Skeletal muscle cell (primary cell): ENCODE results near the gene BMAL1.
"Not testable (repeated sequence)": the region's sequence is repeated elsewhere in the genome, so short reads cannot be mapped to it uniquely, and the experiment has no call there.

ENCODE experiments used
- DNase-seq: peaks from one replicate; pipeline ENCODE4 v3.0.0-alpha.2; 2010; ENCODE audit warnings: low read depth
- H3K4me3 ChIP-seq: 2 replicates; pipeline ENCODE4 v1.5.1; 2011; ENCODE audit warnings: low read depth, mild to moderate bottlenecking, control low read depth, low read length, moderate library complexity

BMAL1 gene

DNA sequence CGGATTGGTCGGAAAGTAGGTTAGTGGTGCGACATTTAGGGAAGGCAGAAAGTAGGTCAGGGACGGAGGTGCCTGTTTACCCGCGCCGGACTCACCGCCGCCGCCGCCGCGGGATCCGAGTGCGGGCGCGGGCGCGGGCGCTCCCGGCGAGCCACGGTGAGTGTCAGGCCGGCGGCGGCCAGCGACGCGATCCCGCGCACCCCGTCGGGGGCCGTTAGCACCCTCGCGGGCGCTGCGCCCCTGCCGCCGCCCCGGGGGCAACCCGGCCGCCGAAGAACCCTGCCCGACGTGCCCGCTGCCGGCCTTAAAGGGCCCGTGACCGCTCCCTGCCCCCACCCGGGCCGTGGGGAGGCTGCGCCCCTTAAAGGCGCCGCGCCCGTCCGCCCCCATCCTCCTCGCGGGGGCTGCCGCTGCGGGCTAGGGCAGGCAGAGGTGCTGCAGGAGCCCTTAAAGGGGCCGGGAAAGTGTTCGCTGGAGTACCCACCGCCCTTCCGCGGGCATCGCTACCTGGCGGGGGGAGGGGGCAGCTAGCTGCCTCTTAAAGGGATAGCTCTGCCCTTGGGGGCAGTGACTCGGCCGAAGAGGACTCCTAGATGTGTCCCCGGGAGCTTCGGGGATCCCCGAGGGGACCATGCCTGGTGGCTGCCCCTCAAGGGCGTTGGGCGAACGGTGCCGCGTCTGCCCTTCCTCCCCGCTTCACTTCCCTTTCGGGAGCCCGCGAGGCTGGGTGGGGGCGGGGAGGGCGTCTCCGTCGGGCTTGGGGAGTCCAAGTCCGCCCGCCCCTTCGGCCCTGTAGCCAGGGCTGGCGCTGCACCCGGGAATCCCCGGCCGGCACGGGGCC is at the start of gene BMAL1:
BMAL1 (plus strand) TSS at position 23 of the 841 bp plus-strand sequence. CDS start 76,519 bp downstream, outside the sequence.
- DNase-seq: no peak
- H3K4me3 ChIP-seq: peak within 1 kb of the TSS; percentile 94

- DNase-seq: no peak
- H3K4me3 ChIP-seq: no peak overlapping the region
Measured at GRCh38 chr11:13228572-13228971, 49.0 kb upstream of the BMAL1 start.

- H3K4me3 ChIP-seq: no peak overlapping the region
- DNase-seq: no peak
Measured at GRCh38 chr11:13229136-13229535, 48.5 kb upstream of the BMAL1 start.

- H3K4me3 ChIP-seq: no peak overlapping the region
- no peak for DNase-seq
Measured at GRCh38 chr11:13229711-13230318, 47.8 kb upstream of the BMAL1 start.

GRCh38 chr11:13233173-13233745 is 44.3 kb upstream of the BMAL1 start:
- H3K4me3 ChIP-seq: no peak overlapping the region
- DNase-seq: no peak

GRCh38 chr11:13235895-13236294 is 41.7 kb upstream of the BMAL1 start:
- no peak overlapping the region for H3K4me3 ChIP-seq
- DNase-seq: no peak

- no peak overlapping the region for H3K4me3 ChIP-seq
- DNase-seq: no peak
Measured at GRCh38 chr11:13236626-13237025, 41.0 kb upstream of the BMAL1 start.

- no peak for DNase-seq
Measured at GRCh38 chr11:13237761-13238160, 39.8 kb upstream of the BMAL1 start.

DNA sequence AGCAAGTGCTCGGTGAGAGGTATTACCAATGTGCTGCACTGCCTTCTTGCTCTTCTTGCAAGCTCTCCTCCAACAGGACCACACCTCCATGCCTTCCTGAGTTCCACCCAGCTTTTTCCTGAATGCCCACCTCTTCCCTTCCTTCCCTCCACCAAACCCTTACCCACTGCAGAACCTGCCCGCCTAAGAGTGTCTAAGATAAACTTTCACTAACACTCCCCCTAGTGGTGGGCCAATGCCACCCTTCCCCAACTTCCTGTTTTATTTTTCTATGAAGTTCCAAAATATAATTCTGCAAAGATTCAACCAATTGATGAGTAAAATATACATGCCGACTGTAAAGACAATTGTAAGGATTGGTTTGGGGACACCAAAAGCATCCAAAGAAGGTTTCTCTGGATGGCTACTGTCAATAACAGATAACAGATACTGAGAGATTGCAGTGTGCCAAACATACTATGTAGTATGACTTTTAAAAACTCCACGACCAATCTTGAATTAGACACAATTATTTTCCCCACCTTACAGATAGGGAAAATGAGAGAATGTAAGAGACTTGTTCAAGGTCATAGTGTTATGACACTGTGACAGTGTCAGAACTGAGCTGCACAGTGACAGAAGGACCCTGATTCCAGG is 38.6 kb upstream of the BMAL1 start:
- no peak for DNase-seq
- no peak overlapping the region for H3K4me3 ChIP-seq

More at GRCh38 chr11:13237761-13238160, 39.8 kb upstream of the BMAL1 start:
- no peak overlapping the region for H3K4me3 ChIP-seq

GRCh38 chr11:13242564-13242963 is 35.0 kb upstream of the BMAL1 start:
- no peak for DNase-seq
- no peak overlapping the region for H3K4me3 ChIP-seq

GRCh38 chr11:13247606-13248296 is 29.8 kb upstream of the BMAL1 start:
- no peak for DNase-seq
- H3K4me3 ChIP-seq: no peak overlapping the region

DNA sequence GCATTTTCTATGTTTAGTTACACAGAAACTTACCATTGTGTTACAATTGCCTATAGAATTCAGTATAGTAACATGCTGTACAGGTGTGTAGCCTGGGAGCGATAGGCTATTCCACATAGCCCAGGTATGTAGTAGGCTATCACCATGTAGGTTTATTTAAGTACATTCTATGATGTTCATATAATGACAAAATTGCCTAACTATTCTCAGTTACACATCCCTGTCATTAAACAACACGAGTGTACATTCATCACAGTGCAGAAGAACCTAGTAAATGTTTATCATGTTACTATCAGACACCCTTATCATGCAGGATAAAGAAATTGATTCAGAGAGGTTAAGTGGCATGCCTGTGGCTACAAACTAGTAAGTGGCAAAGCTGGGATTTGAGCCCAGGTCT is 28.4 kb upstream of the BMAL1 start:
- no peak for DNase-seq
- H3K4me3 ChIP-seq: no peak overlapping the region

DNA sequence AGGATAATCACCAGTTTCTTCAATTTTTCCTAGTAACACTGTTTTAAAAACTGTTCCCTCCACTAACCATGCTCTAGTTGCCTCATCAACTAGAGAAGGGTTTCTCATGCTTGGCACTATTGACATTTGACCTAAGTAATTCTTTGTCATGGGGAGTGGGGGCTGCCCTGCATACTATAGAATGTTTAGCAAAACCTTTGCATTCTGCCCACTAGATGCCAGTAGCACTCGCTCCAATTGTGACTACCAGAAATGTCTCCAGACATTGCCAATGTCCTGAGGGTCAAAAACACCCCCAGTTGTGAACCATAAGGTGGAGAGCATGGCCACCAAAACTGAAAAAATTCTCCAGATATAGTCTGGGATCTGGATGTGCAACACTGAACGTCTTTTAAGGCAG is 27.6 kb upstream of the BMAL1 start:
- DNase-seq: no peak
- H3K4me3 ChIP-seq: no peak overlapping the region

DNA sequence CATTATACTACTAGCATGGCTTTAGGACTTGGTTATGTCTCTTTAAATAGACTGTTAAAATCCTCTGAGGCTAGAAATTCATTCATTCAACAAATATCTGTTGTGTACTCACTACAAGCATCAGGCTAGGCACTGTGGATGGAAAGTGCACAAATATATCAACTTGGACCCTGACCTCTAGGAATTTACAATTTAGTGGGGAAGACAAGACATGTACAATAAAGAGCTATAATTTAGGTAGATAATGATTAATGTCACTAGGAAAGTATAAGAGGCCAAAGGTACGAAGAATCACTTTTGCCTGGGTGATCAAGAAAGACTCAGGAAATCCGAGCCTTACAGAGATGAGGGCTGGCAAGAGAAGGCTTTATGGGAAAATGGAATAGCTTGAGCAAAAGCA is 25.6 kb upstream of the BMAL1 start:
- H3K4me3 ChIP-seq: no peak overlapping the region
- DNase-seq: no peak

DNA sequence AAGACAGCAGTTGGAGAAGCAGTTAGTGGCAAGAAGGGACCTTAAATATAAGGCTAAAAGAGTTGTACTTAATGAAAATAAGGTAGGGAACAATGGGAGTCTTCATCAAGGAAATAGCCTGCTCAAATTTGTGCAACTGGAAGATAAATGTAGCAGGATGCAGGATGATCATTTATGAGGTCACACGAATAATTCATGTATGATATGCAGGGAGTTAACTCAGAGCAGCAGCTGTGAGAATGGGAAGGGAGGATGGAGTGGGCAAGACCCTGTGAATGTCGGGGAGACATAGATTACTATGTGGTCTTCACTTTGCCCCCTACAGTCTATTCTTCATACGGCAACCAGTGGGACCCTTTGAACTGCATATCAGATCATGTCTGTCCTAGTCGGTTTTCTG is 25.2 kb upstream of the BMAL1 start:
- DNase-seq: no peak
- H3K4me3 ChIP-seq: no peak overlapping the region

DNA sequence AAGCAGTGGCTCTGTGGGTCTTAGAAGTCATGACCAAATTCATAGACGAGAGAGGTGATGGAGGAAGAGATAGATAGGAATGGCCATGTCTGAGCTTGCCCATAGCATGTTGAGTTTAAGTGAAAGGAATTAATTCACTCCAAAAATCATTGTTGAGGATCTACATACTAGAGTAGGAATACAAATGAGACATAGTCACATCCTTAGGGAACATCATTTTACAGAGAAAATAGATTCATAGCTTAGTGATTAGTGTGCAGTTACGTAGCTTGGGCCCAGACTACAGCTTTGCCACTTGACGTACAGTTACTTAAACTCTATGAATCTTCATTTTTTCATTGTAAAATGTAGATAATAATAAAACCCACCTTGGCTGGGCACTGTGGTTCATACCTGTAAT is 21.4 kb upstream of the BMAL1 start:
- no peak for DNase-seq
- H3K4me3 ChIP-seq: no peak overlapping the region

DNA sequence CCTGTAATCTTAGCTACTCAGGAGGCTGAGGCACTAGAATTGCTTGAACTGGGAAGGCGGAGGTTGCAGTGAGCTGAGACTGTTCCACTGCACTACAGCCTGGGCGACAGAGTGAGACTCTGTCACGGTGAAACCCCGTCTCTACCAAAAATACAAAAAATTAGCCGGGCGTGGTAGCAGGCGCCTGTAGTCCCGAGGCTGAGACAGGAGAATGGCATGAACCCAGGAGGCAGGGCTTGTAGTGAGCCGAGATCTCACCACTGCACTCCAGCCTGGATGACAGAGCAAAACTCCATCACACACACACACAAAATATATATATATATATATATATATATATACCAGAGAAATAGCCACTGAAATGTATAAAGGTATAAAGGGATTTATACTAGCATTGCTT is 19.5 kb upstream of the BMAL1 start:
- not testable (repeated sequence) for DNase-seq

GRCh38 chr11:13258855-13259254 is 18.7 kb upstream of the BMAL1 start:
- DNase-seq: no peak
- H3K4me3 ChIP-seq: no peak overlapping the region

More for the DNA sequence above, 19.5 kb upstream of the BMAL1 start:
- not testable (repeated sequence) for H3K4me3 ChIP-seq

DNA sequence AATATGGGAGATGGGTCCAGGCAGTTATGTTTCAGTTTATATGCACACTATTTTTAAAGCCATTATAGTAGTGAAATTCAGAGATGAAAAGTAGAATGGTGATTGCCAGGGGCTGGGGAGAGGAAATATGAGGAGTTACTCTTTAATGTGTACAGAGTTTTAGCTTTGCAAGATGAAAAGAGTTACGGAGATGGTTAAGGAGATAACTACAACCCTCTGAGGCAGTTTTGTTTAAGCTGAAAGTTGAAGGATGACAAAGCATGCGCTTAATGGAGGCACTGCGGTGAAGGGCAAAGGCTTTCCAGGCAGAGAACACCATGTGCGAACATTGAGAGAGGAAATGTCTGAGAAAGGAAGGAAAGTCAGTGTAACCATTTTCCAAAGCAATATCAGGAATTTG is 18.2 kb upstream of the BMAL1 start:
- DNase-seq: no peak
- H3K4me3 ChIP-seq: no peak overlapping the region
